Measurements from ENCODE around the gene PRRT2.
"Not testable (repeated sequence)": the region's sequence is repeated elsewhere in the genome, so short reads cannot be mapped to it uniquely, and the experiment has no call there.

Gene PRRT2

GRCh38 chr16:29820730-29821642 lies 9.0 kb downstream of the PRRT2 start:
- peaks cover 67% of the 10 kb centered on the region for H3K4me1 Mint-ChIP-seq (ENCODE audit: low read depth)
- peak overlapping the region; percentile 95 for H3K27ac Mint-ChIP-seq
- H3K27me3 Mint-ChIP-seq = no peaks in the 10 kb centered on the region
- no peaks in the 10 kb centered on the region for H3K9me3 Mint-ChIP-seq
- peaks cover 75% of the 10 kb centered on the region for H3K36me3 Mint-ChIP-seq (ENCODE audit: low read depth)
- peak overlapping the region; percentile 94 for H3K4me3 Mint-ChIP-seq
- intact Hi-C loops (cut with micrococcal nuclease) = loop anchor here (5.0 kb wide), 1 partner anchor 41 kb away; the partner anchor contains the start of gene CDIPT

- Mint-ChIP-seq H3K27me3 (no peaks in the 10 kb centered on the region), H3K36me3 (ENCODE audit: low read depth) (peaks cover 71% of the 10 kb centered on the region), H3K27ac (peak overlapping the region; percentile 95), H3K4me3 (peak overlapping the region; percentile 94), H3K9me3 (no peaks in the 10 kb centered on the region), H3K4me1 (ENCODE audit: low read depth) (peaks cover 67% of the 10 kb centered on the region)
- intact Hi-C loops (cut with micrococcal nuclease) = loop anchor here (5.0 kb wide), 1 partner anchor 41 kb away; the partner anchor contains the start of gene CDIPT
Measured at GRCh38 chr16:29821643-29822115, 9.7 kb downstream of the PRRT2 start.

GRCh38 chr16:29824589-29825144 lies 12.7 kb downstream of the PRRT2 start:
- Mint-ChIP-seq H3K4me1 (ENCODE audit: low read depth) (peaks cover 45% of the 10 kb centered on the region), H3K27me3 (no peaks in the 10 kb centered on the region), H3K27ac (no peak overlapping the region), H3K36me3 (ENCODE audit: low read depth) (peaks cover 56% of the 10 kb centered on the region), H3K9me3 (no peaks in the 10 kb centered on the region), H3K4me3 (no peak overlapping the region)
- intact Hi-C loops (cut with micrococcal nuclease) = loop anchor here (5.0 kb wide), 1 partner anchor 38 kb away; the partner anchor contains the start of gene CDIPT

GRCh38 chr16:29825145-29826044 lies 13.4 kb downstream of the PRRT2 start:
- peaks cover 56% of the 10 kb centered on the region for H3K36me3 Mint-ChIP-seq (ENCODE audit: low read depth)
- H3K4me1 Mint-ChIP-seq (ENCODE audit: low read depth) = peaks cover 40% of the 10 kb centered on the region
- no peaks in the 10 kb centered on the region for H3K9me3 Mint-ChIP-seq
- intact Hi-C loops (cut with micrococcal nuclease) = no loop called here
- no peaks in the 10 kb centered on the region for H3K27me3 Mint-ChIP-seq
- no peak overlapping the region for H3K27ac Mint-ChIP-seq
- no peak overlapping the region for H3K4me3 Mint-ChIP-seq

GRCh38 chr16:29826342-29826695 lies 14.3 kb downstream of the PRRT2 start:
- Mint-ChIP-seq H3K27me3 (no peaks in the 10 kb centered on the region), H3K4me3 (no peak overlapping the region), H3K27ac (no peak overlapping the region), H3K36me3 (ENCODE audit: low read depth) (peaks cover 59% of the 10 kb centered on the region), H3K9me3 (no peaks in the 10 kb centered on the region), H3K4me1 (ENCODE audit: low read depth) (peaks cover 34% of the 10 kb centered on the region)
- intact Hi-C loops (cut with micrococcal nuclease) = no loop called here

GRCh38 chr16:29830774-29831173 lies 18.8 kb downstream of the PRRT2 start:
- H3K9me3 Mint-ChIP-seq = no peaks in the 10 kb centered on the region
- H3K4me1 Mint-ChIP-seq (ENCODE audit: low read depth) = peaks cover 7% of the 10 kb centered on the region
- H3K27me3 Mint-ChIP-seq = no peaks in the 10 kb centered on the region
- no peak overlapping the region for H3K27ac Mint-ChIP-seq
- H3K4me3 Mint-ChIP-seq = no peak overlapping the region
- intact Hi-C loops (cut with micrococcal nuclease) = no loop called here
- peaks cover 78% of the 10 kb centered on the region for H3K36me3 Mint-ChIP-seq (ENCODE audit: low read depth)

- H3K4me1 Mint-ChIP-seq (ENCODE audit: low read depth) = peaks cover 6% of the 10 kb centered on the region
- H3K27me3 Mint-ChIP-seq = no peaks in the 10 kb centered on the region
- no peak overlapping the region for H3K4me3 Mint-ChIP-seq
- H3K9me3 Mint-ChIP-seq = no peaks in the 10 kb centered on the region
- intact Hi-C loops (cut with micrococcal nuclease) = no loop called here
- H3K27ac Mint-ChIP-seq = no peak overlapping the region
- peaks cover 82% of the 10 kb centered on the region for H3K36me3 Mint-ChIP-seq (ENCODE audit: low read depth)
Measured at GRCh38 chr16:29831490-29831889, 19.5 kb downstream of the PRRT2 start.

GRCh38 chr16:29833219-29833618 lies 21.2 kb downstream of the PRRT2 start:
- H3K4me1 Mint-ChIP-seq (ENCODE audit: low read depth); H3K27me3 Mint-ChIP-seq; H3K4me3 Mint-ChIP-seq; intact Hi-C loops (cut with micrococcal nuclease); H3K9me3 Mint-ChIP-seq; H3K27ac Mint-ChIP-seq: not testable (repeated sequence)
- peaks cover 92% of the 10 kb centered on the region for H3K36me3 Mint-ChIP-seq (ENCODE audit: low read depth)

- H3K27me3 Mint-ChIP-seq = no peaks in the 10 kb centered on the region
- H3K4me1 Mint-ChIP-seq (ENCODE audit: low read depth) = no peaks in the 10 kb centered on the region
- peaks cover 100% of the 10 kb centered on the region for H3K36me3 Mint-ChIP-seq (ENCODE audit: low read depth)
- no peak overlapping the region for H3K4me3 Mint-ChIP-seq
- no peak overlapping the region for H3K27ac Mint-ChIP-seq
- intact Hi-C loops (cut with micrococcal nuclease) = no loop called here
- H3K9me3 Mint-ChIP-seq = no peaks in the 10 kb centered on the region
Measured at GRCh38 chr16:29834079-29834478, 22.1 kb downstream of the PRRT2 start.

- no peaks in the 10 kb centered on the region for H3K4me1 Mint-ChIP-seq (ENCODE audit: low read depth)
- H3K9me3 Mint-ChIP-seq = no peaks in the 10 kb centered on the region
- intact Hi-C loops (cut with micrococcal nuclease) = no loop called here
- H3K27ac Mint-ChIP-seq = no peak overlapping the region
- peaks cover 100% of the 10 kb centered on the region for H3K36me3 Mint-ChIP-seq (ENCODE audit: low read depth)
- no peak overlapping the region for H3K4me3 Mint-ChIP-seq
- no peaks in the 10 kb centered on the region for H3K27me3 Mint-ChIP-seq
Measured at GRCh38 chr16:29835926-29836325, 23.9 kb downstream of the PRRT2 start.

- intact Hi-C loops (cut with micrococcal nuclease) = no loop called here
- Mint-ChIP-seq H3K27ac (no peak overlapping the region), H3K4me3 (no peak overlapping the region), H3K9me3 (no peaks in the 10 kb centered on the region), H3K36me3 (ENCODE audit: low read depth) (peaks cover 100% of the 10 kb centered on the region), H3K27me3 (no peaks in the 10 kb centered on the region), H3K4me1 (ENCODE audit: low read depth) (no peaks in the 10 kb centered on the region)
Measured at GRCh38 chr16:29836623-29837022, 24.6 kb downstream of the PRRT2 start.

- Mint-ChIP-seq H3K4me3 (no peak overlapping the region), H3K9me3 (no peaks in the 10 kb centered on the region), H3K27ac (no peak overlapping the region), H3K36me3 (ENCODE audit: low read depth) (peaks cover 100% of the 10 kb centered on the region), H3K4me1 (ENCODE audit: low read depth) (peaks cover 3% of the 10 kb centered on the region), H3K27me3 (no peaks in the 10 kb centered on the region)
- intact Hi-C loops (cut with micrococcal nuclease) = no loop called here
Measured at GRCh38 chr16:29837841-29838240, 25.8 kb downstream of the PRRT2 start.

- Mint-ChIP-seq H3K4me1 (ENCODE audit: low read depth) (peaks cover 10% of the 10 kb centered on the region), H3K9me3 (no peaks in the 10 kb centered on the region), H3K27ac (no peak overlapping the region), H3K36me3 (ENCODE audit: low read depth) (peaks cover 100% of the 10 kb centered on the region), H3K4me3 (no peak overlapping the region), H3K27me3 (no peaks in the 10 kb centered on the region)
- intact Hi-C loops (cut with micrococcal nuclease) = no loop called here
Measured at GRCh38 chr16:29839822-29840221, 27.8 kb downstream of the PRRT2 start.

- peaks cover 10% of the 10 kb centered on the region for H3K4me1 Mint-ChIP-seq (ENCODE audit: low read depth)
- no peaks in the 10 kb centered on the region for H3K27me3 Mint-ChIP-seq
- H3K4me3 Mint-ChIP-seq = no peak overlapping the region
- no peak overlapping the region for H3K27ac Mint-ChIP-seq
- H3K36me3 Mint-ChIP-seq (ENCODE audit: low read depth) = peaks cover 100% of the 10 kb centered on the region
- intact Hi-C loops (cut with micrococcal nuclease) = no loop called here
- H3K9me3 Mint-ChIP-seq = no peaks in the 10 kb centered on the region
Measured at GRCh38 chr16:29840240-29840639, 28.2 kb downstream of the PRRT2 start.

Data from dendritic cell treated with granulocyte-macrophage colony-stimulating factor and Interleukin-4, amounts not matched to agents 40 ng/mL and 50 ng/mL, for 4 days (primary cell).